HUES64 (cell line): ENCODE data around the gene MYB.

Experiments used
- H3K27ac ChIP-seq: 2 replicates; pipeline ENCODE4 v1.7.0; 2013; ENCODE audit warnings: low read depth, low read length, inconsistent platforms
- H3K27me3 ChIP-seq: 2 replicates; pipeline ENCODE4 v1.6.1; 2013; ENCODE audit warnings: mild to moderate bottlenecking, low read length; ENCODE audit not compliant: insufficient read depth
- H3K36me3 ChIP-seq: 2 replicates; pipeline ENCODE4 v1.6.1; 2013; ENCODE audit warnings: mild to moderate bottlenecking, low read length; ENCODE audit not compliant: insufficient read depth
- H3K4me1 ChIP-seq: 2 replicates; pipeline ENCODE4 v1.6.1; 2013; ENCODE audit warnings: mild to moderate bottlenecking, low read length, moderate library complexity; ENCODE audit not compliant: insufficient read depth
- H3K4me3 ChIP-seq: 2 replicates; pipeline ENCODE4 v1.5.1; 2013; ENCODE audit warnings: mild to moderate bottlenecking, low read length, moderate library complexity
- H3K9ac ChIP-seq: 2 replicates; pipeline ENCODE4 v1.6.1; 2013; ENCODE audit warnings: mild to moderate bottlenecking, low read depth, low read length
- H3K9me3 ChIP-seq: 2 replicates; pipeline ENCODE4 v1.6.1; 2013; ENCODE audit warnings: low read depth, low read length; ENCODE audit not compliant: insufficient read depth
- WGBS: fragments of 150-250, 120-280 bp; methylation state at CpG from one replicate; pipeline ENCODE4 v1.1.7; 2013; ENCODE audit warnings: missing lambda C conversion rate; 5-methylcytosine and 5-hydroxymethylcytosine counted together

MYB gene

GRCh38 chr6:135165031-135165430 lies 16.1 kb upstream of the MYB start:
- H3K9me3 ChIP-seq, result no peaks in the 10 kb centered on the region
- no peak overlapping the region for H3K9ac ChIP-seq
- no peaks in the 10 kb centered on the region for H3K27me3 ChIP-seq
- WGBS, result 86% methylated on average over 2 of the region's 2 CpGs
- no peaks in the 10 kb centered on the region for H3K36me3 ChIP-seq
- no peaks in the 10 kb centered on the region for H3K4me1 ChIP-seq
- no peak overlapping the region for H3K4me3 ChIP-seq
- no peak overlapping the region for H3K27ac ChIP-seq

DNA sequence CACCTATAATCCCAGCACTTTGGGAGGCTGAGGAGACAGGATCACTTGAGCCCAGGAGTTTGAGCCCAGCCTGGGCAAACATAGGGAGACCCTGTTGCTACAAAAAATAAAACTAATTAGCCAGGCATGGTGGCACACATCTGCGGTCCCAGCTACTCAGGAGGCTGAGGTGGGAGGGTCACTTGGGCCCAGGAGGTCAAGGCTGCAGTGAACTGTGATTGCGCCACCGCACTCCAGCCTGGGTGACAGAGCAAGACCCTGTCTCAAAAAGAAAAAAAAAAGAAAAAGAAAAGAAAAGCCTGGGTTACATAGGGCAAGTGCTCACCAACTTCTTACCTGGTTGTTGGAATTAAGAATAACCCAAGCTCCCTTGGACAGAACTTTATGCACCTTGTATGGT lies 14.6 kb upstream of the MYB start:
- Histone ChIP-seq H3K27ac (no peak overlapping the region), H3K9ac (no peak overlapping the region), H3K4me3 (no peak overlapping the region), H3K27me3 (no peaks in the 10 kb centered on the region), H3K4me1 (no peaks in the 10 kb centered on the region), H3K9me3 (no peaks in the 10 kb centered on the region), H3K36me3 (no peaks in the 10 kb centered on the region)
- WGBS, result 97% methylated on average over 3 of the region's 3 CpGs

DNA sequence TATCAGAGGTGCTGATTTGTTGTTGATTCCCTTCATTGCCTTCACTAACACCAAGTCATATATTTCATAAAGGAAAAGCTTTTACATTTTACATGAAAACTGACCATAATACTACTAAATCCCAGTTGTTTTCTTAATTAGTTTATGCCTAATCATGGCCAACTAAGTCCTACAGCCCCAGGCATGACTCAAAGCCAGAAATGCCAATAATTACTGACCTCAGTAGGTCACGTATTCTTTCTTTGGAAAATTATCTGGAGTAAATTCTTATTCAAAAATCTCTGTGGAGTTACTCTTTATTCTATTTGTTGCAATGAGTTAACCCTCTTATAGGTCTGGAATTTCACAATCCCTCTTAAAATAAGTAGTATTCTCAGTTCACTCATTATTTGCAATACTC lies 13.5 kb upstream of the MYB start:
- no peak overlapping the region for H3K27ac ChIP-seq
- no peaks in the 10 kb centered on the region for H3K27me3 ChIP-seq
- WGBS, result 80% methylated on average over 1 of the region's 1 CpG
- H3K4me3 ChIP-seq, result no peak overlapping the region
- H3K9me3 ChIP-seq, result no peaks in the 10 kb centered on the region
- H3K9ac ChIP-seq, result no peak overlapping the region
- H3K36me3 ChIP-seq, result no peaks in the 10 kb centered on the region
- H3K4me1 ChIP-seq, result no peaks in the 10 kb centered on the region

DNA sequence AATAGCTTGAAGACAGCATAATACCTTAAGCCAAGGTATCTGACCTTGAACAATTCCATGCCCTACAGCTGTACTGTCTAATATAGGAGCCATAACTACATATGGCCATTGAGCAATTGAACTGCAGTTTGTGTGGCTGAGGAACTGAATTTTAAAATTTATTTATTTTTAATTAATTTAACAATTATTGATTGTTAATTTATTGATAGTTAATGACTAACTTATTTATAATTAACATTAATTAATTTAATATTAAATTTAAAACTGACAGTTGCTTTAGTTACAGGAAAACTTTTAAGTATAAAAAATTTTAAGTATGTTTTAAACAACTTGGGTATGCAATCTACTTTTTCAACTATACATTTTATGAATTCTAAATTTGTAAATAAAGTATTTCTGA lies 12.3 kb upstream of the MYB start:
- Histone ChIP-seq H3K36me3 (no peaks in the 10 kb centered on the region), H3K4me1 (no peaks in the 10 kb centered on the region), H3K9ac (no peak overlapping the region), H3K4me3 (no peak overlapping the region), H3K27me3 (no peaks in the 10 kb centered on the region), H3K9me3 (no peaks in the 10 kb centered on the region), H3K27ac (no peak overlapping the region)

- H3K9me3 ChIP-seq, result no peaks in the 10 kb centered on the region
- H3K27me3 ChIP-seq, result no peaks in the 10 kb centered on the region
- H3K4me3 ChIP-seq, result no peak overlapping the region
- 73% methylated on average over 2 of the region's 2 CpGs for WGBS
- no peaks in the 10 kb centered on the region for H3K4me1 ChIP-seq
- no peak overlapping the region for H3K9ac ChIP-seq
- H3K36me3 ChIP-seq, result no peaks in the 10 kb centered on the region
- H3K27ac ChIP-seq, result no peak overlapping the region
Measured at GRCh38 chr6:135170238-135170637, 10.9 kb upstream of the MYB start.

DNA sequence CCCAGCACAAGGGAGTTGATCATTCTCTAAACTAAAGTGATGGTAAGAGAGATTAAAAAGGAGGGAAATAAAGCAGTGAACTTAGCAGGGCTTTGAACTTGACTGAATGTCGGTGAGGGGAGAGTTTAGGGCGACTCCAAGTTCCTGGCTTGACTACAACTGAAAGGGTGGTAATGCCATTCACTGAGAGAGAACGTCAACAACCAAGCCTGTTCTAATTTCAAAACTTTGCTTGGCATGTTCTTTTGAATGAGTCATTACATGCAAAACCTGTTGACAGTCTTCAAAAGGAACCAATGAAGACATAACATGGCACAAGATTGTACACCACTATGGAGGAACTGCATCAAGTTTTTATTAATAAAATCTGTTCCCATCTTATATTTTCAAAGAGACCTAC lies 10.3 kb upstream of the MYB start:
- H3K9ac ChIP-seq, result no peak overlapping the region
- H3K36me3 ChIP-seq, result no peaks in the 10 kb centered on the region
- H3K27me3 ChIP-seq, result no peaks in the 10 kb centered on the region
- no peaks in the 10 kb centered on the region for H3K9me3 ChIP-seq
- WGBS, result 86% methylated on average over 3 of the region's 3 CpGs
- H3K27ac ChIP-seq, result no peak overlapping the region
- H3K4me3 ChIP-seq, result no peak overlapping the region
- H3K4me1 ChIP-seq, result no peaks in the 10 kb centered on the region

DNA sequence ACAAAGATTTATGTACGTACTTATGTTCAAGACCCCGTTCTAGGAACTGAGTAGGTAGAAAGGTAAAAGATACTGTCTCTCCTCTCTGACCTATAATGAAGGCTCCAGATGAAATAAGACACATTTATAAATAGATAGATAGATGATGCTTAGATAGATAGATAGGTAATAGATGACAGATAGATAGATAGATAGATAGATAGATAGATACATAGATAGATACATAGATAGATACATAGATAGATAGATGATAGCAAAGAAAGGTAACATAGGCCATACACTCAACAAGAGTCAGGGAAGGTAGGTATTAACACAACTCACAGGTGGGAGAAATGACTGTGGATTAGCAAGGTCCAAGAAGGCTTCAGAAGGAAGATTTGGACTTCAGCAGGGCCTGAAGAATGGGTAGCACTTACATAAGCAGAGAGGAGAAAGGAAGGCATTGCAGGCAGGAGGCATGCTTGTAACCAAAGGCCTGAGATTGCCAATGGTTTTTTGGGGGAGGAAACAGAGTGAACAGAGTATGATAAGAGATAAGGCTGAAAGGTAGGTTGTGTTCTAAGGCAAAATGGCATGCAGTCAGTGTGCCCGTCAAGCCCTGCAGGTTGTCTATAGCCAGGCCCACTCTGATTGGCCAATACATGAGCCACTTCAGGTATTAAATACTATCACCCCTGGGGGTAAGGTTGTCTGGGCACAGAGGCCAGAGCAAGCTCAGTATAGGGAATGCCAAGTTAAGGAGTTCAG lies 7.7 kb upstream of the MYB start:
- H3K4me1 ChIP-seq, result no peaks in the 10 kb centered on the region
- no peak overlapping the region for H3K9ac ChIP-seq
- 83% methylated on average over 1 of the region's 3 CpGs for WGBS
- no peak overlapping the region for H3K27ac ChIP-seq
- no peak overlapping the region for H3K4me3 ChIP-seq
- no peaks in the 10 kb centered on the region for H3K36me3 ChIP-seq
- no peaks in the 10 kb centered on the region for H3K27me3 ChIP-seq
- H3K9me3 ChIP-seq, result no peaks in the 10 kb centered on the region

- H3K36me3 ChIP-seq, result no peaks in the 10 kb centered on the region
- no peaks in the 10 kb centered on the region for H3K4me1 ChIP-seq
- H3K4me3 ChIP-seq, result no peak overlapping the region
- peaks cover 2% of the 10 kb centered on the region; the same call in 1 of the 2 replicates for H3K27me3 ChIP-seq
- no peak overlapping the region for H3K27ac ChIP-seq
- H3K9me3 ChIP-seq, result no peaks in the 10 kb centered on the region
- no peak overlapping the region for H3K9ac ChIP-seq
Measured at GRCh38 chr6:135173989-135174484, 7.1 kb upstream of the MYB start.

GRCh38 chr6:135176058-135176457 lies 5.0 kb upstream of the MYB start:
- Histone ChIP-seq H3K4me3 (no peak overlapping the region), H3K27ac (no peak overlapping the region), H3K27me3 (peaks cover 12% of the 10 kb centered on the region), H3K9ac (no peak overlapping the region), H3K4me1 (no peaks in the 10 kb centered on the region), H3K36me3 (no peaks in the 10 kb centered on the region), H3K9me3 (no peaks in the 10 kb centered on the region)

- Histone ChIP-seq H3K27me3 (peaks cover 13% of the 10 kb centered on the region), H3K9ac (no peak overlapping the region), H3K4me1 (no peaks in the 10 kb centered on the region), H3K36me3 (no peaks in the 10 kb centered on the region), H3K4me3 (no peak overlapping the region), H3K27ac (no peak overlapping the region), H3K9me3 (no peaks in the 10 kb centered on the region)
- 94% methylated on average over 6 of the region's 6 CpGs for WGBS
Measured at GRCh38 chr6:135176464-135176863, 4.6 kb upstream of the MYB start.

- no peaks in the 10 kb centered on the region for H3K9me3 ChIP-seq
- no peaks in the 10 kb centered on the region for H3K36me3 ChIP-seq
- no peak overlapping the region for H3K27ac ChIP-seq
- no peak overlapping the region for H3K4me3 ChIP-seq
- H3K27me3 ChIP-seq, result peaks cover 42% of the 10 kb centered on the region
- H3K9ac ChIP-seq, result no peak overlapping the region
- 96% methylated on average over 1 of the region's 2 CpGs for WGBS
- peaks cover 4% of the 10 kb centered on the region; the same call in 1 of the 2 replicates for H3K4me1 ChIP-seq
Measured at GRCh38 chr6:135179372-135179771, 1.7 kb upstream of the MYB start.
